Bronchial smooth muscle cell (primary cell): ENCODE measurements around the gene RTP2. TPM values are rescaled to one million over a fixed set of nuclear protein-coding genes. Genes with fewer than 3 reads are reported as not detected.

Experiments used
- total RNA-seq: library from RNA; depleted of rRNA; stranded (reverse); fragments of >200 nt; gene quantifications from 2 replicates; pipeline ENCODE4 v1.2.1, GENCODE V29; 2014

The RTP2 gene
- total RNA-seq = not detected in 2 replicates

DNA sequence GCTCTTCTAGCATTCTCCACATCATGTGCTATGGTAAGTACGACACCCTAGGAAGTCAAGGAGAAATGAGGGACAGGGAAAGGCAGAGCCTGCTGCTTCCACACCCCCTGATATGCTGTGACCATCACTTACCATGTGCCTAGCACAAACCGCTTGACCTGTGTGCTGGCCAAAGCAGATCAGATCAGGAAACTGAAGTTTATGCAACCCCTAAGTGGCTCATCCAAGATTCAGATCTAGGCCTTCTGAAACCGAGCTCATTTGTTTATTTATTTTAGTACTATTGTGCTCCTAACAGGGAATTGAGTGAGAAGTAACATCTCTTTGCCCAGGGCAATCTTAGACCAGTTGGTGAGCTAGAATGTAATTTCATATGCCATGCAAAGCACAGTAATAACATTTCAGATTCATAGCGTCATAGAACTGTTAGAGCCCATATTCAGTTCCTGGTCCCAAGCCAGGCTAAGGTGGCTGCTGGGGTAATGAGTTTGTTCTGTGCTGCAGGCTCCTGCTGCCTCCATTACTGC is at the start of gene RTP2:
Gene RTP2 (minus strand): TSS at position 51 of the 527 bp plus-strand sequence. CDS start 429 bp downstream, outside the sequence.

DNA sequence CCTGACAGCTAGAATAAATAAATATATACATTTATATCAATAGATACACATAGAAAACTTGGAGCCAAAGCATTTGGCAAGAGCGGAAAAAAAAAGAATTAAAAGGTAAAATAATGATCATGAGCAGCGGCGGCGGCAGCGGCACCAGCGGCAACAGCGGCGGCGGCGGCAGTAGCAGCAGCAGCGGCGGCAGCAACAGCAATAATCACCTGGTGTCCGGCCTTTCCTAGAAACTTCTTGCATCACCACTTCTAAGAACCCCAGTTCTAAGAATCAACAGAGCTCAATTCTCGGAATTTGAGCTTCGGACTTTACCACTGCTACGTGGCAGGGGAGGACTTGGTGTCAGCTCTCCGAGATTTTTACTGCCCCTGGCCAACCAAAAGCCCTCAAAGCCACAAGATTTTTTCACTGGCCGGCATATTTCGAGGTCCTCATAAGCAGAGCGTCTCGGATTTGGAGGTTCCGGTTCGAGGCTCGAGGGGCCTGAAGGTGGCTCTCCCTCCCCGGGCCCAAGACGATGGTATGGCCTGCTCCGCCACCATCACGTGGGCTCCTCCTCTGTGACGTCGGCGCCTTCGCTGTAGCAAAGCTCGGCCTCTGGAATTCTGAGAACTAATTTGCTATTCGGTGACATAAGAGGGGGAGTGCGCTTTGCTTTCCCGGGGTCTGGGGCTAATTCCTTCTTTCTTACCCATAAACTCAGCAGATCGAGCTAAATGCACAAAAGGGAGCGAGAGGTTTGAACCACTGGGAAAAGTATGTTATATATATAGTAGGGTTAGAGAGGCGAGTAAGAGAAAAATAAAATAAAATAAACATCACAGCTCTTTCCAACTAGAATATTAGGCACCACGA is 43.1 kb upstream of the RTP2 start, which contains the start of gene BCL6:
Gene BCL6 (minus strand): TSS at position 268 of the 858 bp plus-strand sequence. CDS start 11,775 bp downstream, outside the sequence.

GRCh38 chr3:187669675-187670504 is 32.5 kb downstream of the RTP2 start, which contains the start of gene SST:
SST (minus strand) TSS chr3:187670394; CDS start chr3:187670291, 103 bp downstream.

Other genes starting within 250 kb of the RTP2 start
- not detected in 2 replicates for gene SST, start 32.2 kb downstream of the RTP2 start, total RNA-seq
- 10.6 and 15.9 TPM in 2 replicates for gene BCL6, start 42.9 kb upstream of the RTP2 start, total RNA-seq